ENCODE results near the gene SNX19. TPM values are rescaled to one million over a fixed set of nuclear protein-coding genes. Genes with fewer than 3 reads are reported as not detected.

Gene SNX19
- total RNA-seq, 4 donors from 2014 or later: 119 to 164 (median 145) TPM

- H3K27ac ChIP-seq: no peak overlapping the region
- DNase-seq: no peak
- no peak for TF ChIP-seq POLR2A (IDR thresholded peaks at IDR 0.05)
- TF ChIP-seq, protein P1, sequence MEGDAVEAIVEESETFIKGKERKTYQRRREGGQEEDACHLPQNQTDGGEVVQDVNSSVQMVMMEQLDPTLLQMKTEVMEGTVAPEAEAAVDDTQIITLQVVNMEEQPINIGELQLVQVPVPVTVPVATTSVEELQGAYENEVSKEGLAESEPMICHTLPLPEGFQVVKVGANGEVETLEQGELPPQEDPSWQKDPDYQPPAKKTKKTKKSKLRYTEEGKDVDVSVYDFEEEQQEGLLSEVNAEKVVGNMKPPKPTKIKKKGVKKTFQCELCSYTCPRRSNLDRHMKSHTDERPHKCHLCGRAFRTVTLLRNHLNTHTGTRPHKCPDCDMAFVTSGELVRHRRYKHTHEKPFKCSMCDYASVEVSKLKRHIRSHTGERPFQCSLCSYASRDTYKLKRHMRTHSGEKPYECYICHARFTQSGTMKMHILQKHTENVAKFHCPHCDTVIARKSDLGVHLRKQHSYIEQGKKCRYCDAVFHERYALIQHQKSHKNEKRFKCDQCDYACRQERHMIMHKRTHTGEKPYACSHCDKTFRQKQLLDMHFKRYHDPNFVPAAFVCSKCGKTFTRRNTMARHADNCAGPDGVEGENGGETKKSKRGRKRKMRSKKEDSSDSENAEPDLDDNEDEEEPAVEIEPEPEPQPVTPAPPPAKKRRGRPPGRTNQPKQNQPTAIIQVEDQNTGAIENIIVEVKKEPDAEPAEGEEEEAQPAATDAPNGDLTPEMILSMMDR (IDR thresholded peaks at IDR 0.05): no peak
- H3K4me1 ChIP-seq: no peaks in the 10 kb centered on the region
- peaks cover 0 to 37% (median 0%) of the 10 kb centered on the region in 3 donors for H3K36me3 ChIP-seq
- no peak overlapping the region for H3K4me3 ChIP-seq
- no peaks in the 10 kb centered on the region for H3K9me3 ChIP-seq
- H3K27me3 ChIP-seq: no peaks in the 10 kb centered on the region
These were observed 44.2 kb downstream of the SNX19 start for GRCh38 chr11:130872102-130872501.

GRCh38 chr11:130871616-130872015 is 44.7 kb downstream of the SNX19 start:
- Histone ChIP-seq H3K4me1 (no peaks in the 10 kb centered on the region), H3K36me3 (peaks cover 0 to 32% (median 0%) of the 10 kb centered on the region in 3 donors), H3K4me3 (no peak overlapping the region), H3K9me3 (no peaks in the 10 kb centered on the region), H3K27ac (no peak overlapping the region), H3K27me3 (no peaks in the 10 kb centered on the region)
- TF ChIP-seq POLR2A (IDR thresholded peaks at IDR 0.05): no peak
- TF ChIP-seq, protein P1 (IDR thresholded peaks at IDR 0.05): no peak
- DNase-seq: no peak

DNA sequence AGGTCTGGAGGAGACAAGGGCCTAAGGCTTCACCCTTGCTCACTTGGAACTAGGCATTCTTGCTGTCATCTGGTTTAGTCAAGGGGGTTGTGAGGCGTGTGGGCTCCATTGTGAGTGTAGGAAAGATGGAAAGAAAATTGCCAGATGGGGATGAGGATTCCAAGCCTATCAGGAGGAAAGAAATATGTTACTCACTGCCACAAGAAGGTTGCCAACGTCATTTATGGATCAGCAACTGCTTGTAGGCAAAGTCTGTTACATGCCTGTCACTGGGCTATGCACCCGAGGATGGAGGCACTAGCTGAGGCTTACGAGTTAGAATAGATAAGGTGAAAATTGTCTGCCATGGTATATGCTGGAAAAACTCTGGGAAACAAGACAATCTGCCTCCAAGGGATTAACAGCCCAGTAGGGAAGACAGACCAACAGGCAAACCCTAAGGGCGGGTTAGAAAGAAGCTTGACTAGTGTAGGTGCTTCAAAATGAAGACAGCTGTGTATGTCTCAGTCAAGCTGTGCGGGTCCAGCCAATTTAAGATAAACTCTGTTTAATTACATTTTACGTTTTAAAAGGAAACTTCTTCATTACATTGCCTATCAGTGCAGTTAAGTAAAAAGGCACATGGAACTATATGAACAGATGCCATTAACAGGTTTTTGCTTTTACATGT is 47.4 kb downstream of the SNX19 start:
- Histone ChIP-seq H3K9me3 (no peaks in the 10 kb centered on the region), H3K4me1 (no peaks in the 10 kb centered on the region), H3K36me3 (peaks cover 0 to 7% (median 0%) of the 10 kb centered on the region in 3 donors), H3K27me3 (no peaks in the 10 kb centered on the region), H3K27ac (no peak overlapping the region), H3K4me3 (no peak overlapping the region)
- TF ChIP-seq, protein P1 (IDR thresholded peaks at IDR 0.05): no peak
- no peak for TF ChIP-seq POLR2A (IDR thresholded peaks at IDR 0.05)
- no peak for DNase-seq

GRCh38 chr11:130868086-130868710 is 48.1 kb downstream of the SNX19 start:
- DNase-seq: no peak
- H3K4me3 ChIP-seq: no peak overlapping the region

DNA sequence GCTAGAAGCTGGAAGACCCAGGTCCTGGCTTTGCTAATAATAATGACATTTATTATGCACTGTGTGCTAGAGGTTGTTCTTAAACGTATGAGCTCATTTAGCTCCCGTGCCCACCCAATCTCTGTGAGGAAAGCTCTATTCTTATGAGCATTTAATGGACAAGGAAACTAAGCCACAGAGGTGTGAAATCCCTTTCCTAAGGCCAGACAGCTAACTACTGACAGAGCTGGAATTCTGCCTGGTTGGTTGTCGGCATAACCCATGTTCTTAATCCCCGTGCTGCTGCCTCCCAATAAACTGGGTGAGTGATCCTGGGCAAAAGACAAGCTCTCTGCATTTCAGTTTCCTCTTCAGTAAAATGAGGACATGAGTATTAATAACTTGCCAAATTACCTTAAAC is 49.4 kb downstream of the SNX19 start:
- H3K4me3 ChIP-seq: no peak overlapping the region
- no peaks in the 10 kb centered on the region for H3K27me3 ChIP-seq
- H3K9me3 ChIP-seq: no peaks in the 10 kb centered on the region
- H3K36me3 ChIP-seq: no peaks in the 10 kb centered on the region
- no peak for DNase-seq
- no peak overlapping the region for H3K27ac ChIP-seq
- TF ChIP-seq, protein P1 (IDR thresholded peaks at IDR 0.05): no peak
- no peak for TF ChIP-seq POLR2A (IDR thresholded peaks at IDR 0.05)
- H3K4me1 ChIP-seq: peaks cover 0 to 1% (median 0%) of the 10 kb centered on the region in 4 donors

More at GRCh38 chr11:130868086-130868710, 48.1 kb downstream of the SNX19 start:
- H3K27ac ChIP-seq: no peak overlapping the region
- no peaks in the 10 kb centered on the region for H3K9me3 ChIP-seq
- TF ChIP-seq, protein P1 (IDR thresholded peaks at IDR 0.05): no peak
- no peak for TF ChIP-seq POLR2A (IDR thresholded peaks at IDR 0.05)
- H3K36me3 ChIP-seq: peaks cover 0 to 3% (median 0%) of the 10 kb centered on the region in 3 donors
- H3K27me3 ChIP-seq: no peaks in the 10 kb centered on the region
- no peaks in the 10 kb centered on the region for H3K4me1 ChIP-seq

All from Peyer's patch (tissue), 4 donors.